Neural crest cell (in vitro differentiated cells): ENCODE data around the gene PRAMEF5. TPM values are rescaled to one million over a fixed set of nuclear protein-coding genes. Genes with fewer than 3 reads are reported as not detected.
"Not testable (repeated sequence)": the region's sequence is repeated elsewhere in the genome, so short reads cannot be mapped to it uniquely, and the experiment has no call there.

ENCODE experiments used
- DNase-seq: peaks from one replicate; pipeline ENCODE4 v3.0.0; 2021; ENCODE audit warnings: low read depth, mixed read lengths, low spot score
- H3K27ac Mint-ChIP-seq: one replicate; pipeline ENCODE4 v1.8.0; 2021; ENCODE audit warnings: mild to moderate bottlenecking, mixed read lengths; ENCODE audit not compliant: unreplicated experiment
- H3K27me3 Mint-ChIP-seq: 2 replicates; pipeline ENCODE4 v1.8.0; 2021; ENCODE audit warnings: low read depth, mild to moderate bottlenecking, mixed read lengths
- H3K36me3 Mint-ChIP-seq: 2 replicates; pipeline ENCODE4 v1.8.0; 2021; ENCODE audit warnings: low read depth, mild to moderate bottlenecking, mixed read lengths
- H3K4me1 Mint-ChIP-seq: 2 replicates; pipeline ENCODE4 v1.8.0; 2021; ENCODE audit warnings: mixed read lengths
- H3K4me3 Mint-ChIP-seq: one replicate; pipeline ENCODE4 v1.8.0; 2021; ENCODE audit warnings: mild to moderate bottlenecking, mixed read lengths
- H3K9me3 Mint-ChIP-seq: 2 replicates; pipeline ENCODE4 v1.8.0; 2021; ENCODE audit warnings: mixed read lengths
- CTCF ChIP-seq: fragments of 200-600 bp; sonication (generic); conservative IDR thresholded peaks from 2 replicates; pipeline ENCODE4 v1.5.0; 2021; ENCODE audit warnings: antibody characterized with exemption, mild to moderate bottlenecking
- long read RNA-seq: library from polyadenylated mRNA; unstranded; transcript quantifications from one replicate; pipeline ENCODE4 v2.0.0, GENCODE V29; 2020
- total RNA-seq: library from RNA; stranded (reverse); gene quantifications from 2 replicates; pipeline ENCODE4 v1.2.1, GENCODE V29; 2021

PRAMEF5 gene
- total RNA-seq, result not detected in 2 replicates
- long read RNA-seq, result 0 reads

- H3K27me3 Mint-ChIP-seq, H3K4me1 Mint-ChIP-seq, H3K27ac Mint-ChIP-seq, DNase-seq, H3K36me3 Mint-ChIP-seq, H3K9me3 Mint-ChIP-seq, H3K4me3 Mint-ChIP-seq: not testable (repeated sequence)
Observed at GRCh38 chr1:13253898-13254297, at the start of gene PRAMEF5. Gene PRAMEF5 (plus strand): TSS chr1:13254198. CDS start chr1:13259269, 5,071 bp downstream.

- not testable (repeated sequence) for H3K36me3 Mint-ChIP-seq, H3K4me3 Mint-ChIP-seq, H3K27ac Mint-ChIP-seq, H3K9me3 Mint-ChIP-seq, H3K4me1 Mint-ChIP-seq, DNase-seq, H3K27me3 Mint-ChIP-seq
Observed at GRCh38 chr1:13208712-13209111, 45.3 kb upstream of the PRAMEF5 start.

GRCh38 chr1:13216619-13217018 lies 37.4 kb upstream of the PRAMEF5 start:
- H3K9me3 Mint-ChIP-seq, DNase-seq, H3K27me3 Mint-ChIP-seq, H3K4me3 Mint-ChIP-seq, H3K4me1 Mint-ChIP-seq, H3K27ac Mint-ChIP-seq, H3K36me3 Mint-ChIP-seq: not testable (repeated sequence)

- H3K4me1 Mint-ChIP-seq, H3K9me3 Mint-ChIP-seq, H3K27me3 Mint-ChIP-seq, H3K27ac Mint-ChIP-seq, DNase-seq, H3K36me3 Mint-ChIP-seq, H3K4me3 Mint-ChIP-seq: not testable (repeated sequence)
Observed at GRCh38 chr1:13219203-13219602, 34.8 kb upstream of the PRAMEF5 start.

- H3K4me3 Mint-ChIP-seq, DNase-seq, H3K27ac Mint-ChIP-seq, H3K4me1 Mint-ChIP-seq, H3K36me3 Mint-ChIP-seq, H3K27me3 Mint-ChIP-seq, H3K9me3 Mint-ChIP-seq: not testable (repeated sequence)
Observed at GRCh38 chr1:13222788-13223187, 31.2 kb upstream of the PRAMEF5 start.

GRCh38 chr1:13224480-13225060 lies 29.4 kb upstream of the PRAMEF5 start:
- no peaks in the 10 kb centered on the region for H3K27me3 Mint-ChIP-seq
- TF ChIP-seq CTCF, result no peak
- no peak overlapping the region for H3K4me3 Mint-ChIP-seq
- H3K4me1 Mint-ChIP-seq, result no peaks in the 10 kb centered on the region
- no peak for DNase-seq
- peaks cover 5% of the 10 kb centered on the region for H3K36me3 Mint-ChIP-seq
- H3K27ac Mint-ChIP-seq, result no peak overlapping the region
- H3K9me3 Mint-ChIP-seq, result peaks cover 10% of the 10 kb centered on the region

- not testable (repeated sequence) for H3K27me3 Mint-ChIP-seq, H3K27ac Mint-ChIP-seq, DNase-seq, H3K4me1 Mint-ChIP-seq, H3K4me3 Mint-ChIP-seq, H3K36me3 Mint-ChIP-seq
- peaks cover 14% of the 10 kb centered on the region for H3K9me3 Mint-ChIP-seq
Observed at GRCh38 chr1:13225675-13226204, 28.3 kb upstream of the PRAMEF5 start, which contains the start of gene PRAMEF18. Gene PRAMEF18 (minus strand): TSS chr1:13226154. CDS start chr1:13226106, 48 bp downstream.

- peaks cover 21% of the 10 kb centered on the region for H3K9me3 Mint-ChIP-seq
- peaks cover 13% of the 10 kb centered on the region for H3K36me3 Mint-ChIP-seq
- H3K27ac Mint-ChIP-seq, H3K4me1 Mint-ChIP-seq, H3K4me3 Mint-ChIP-seq, H3K27me3 Mint-ChIP-seq, DNase-seq: not testable (repeated sequence)
Observed at GRCh38 chr1:13227271-13228055, 26.5 kb upstream of the PRAMEF5 start.

- Mint-ChIP-seq H3K27me3 (no peaks in the 10 kb centered on the region), H3K4me3 (no peak overlapping the region), H3K36me3 (peaks cover 13% of the 10 kb centered on the region), H3K9me3 (peaks cover 21% of the 10 kb centered on the region), H3K27ac (no peak overlapping the region), H3K4me1 (no peaks in the 10 kb centered on the region)
- TF ChIP-seq CTCF, result no peak
- no peak for DNase-seq
Observed at GRCh38 chr1:13228343-13228781, 25.6 kb upstream of the PRAMEF5 start.

GRCh38 chr1:13230096-13230495 lies 23.9 kb upstream of the PRAMEF5 start:
- H3K27me3 Mint-ChIP-seq, H3K4me1 Mint-ChIP-seq, H3K27ac Mint-ChIP-seq, H3K4me3 Mint-ChIP-seq, DNase-seq: not testable (repeated sequence)
- H3K36me3 Mint-ChIP-seq, result peaks cover 14% of the 10 kb centered on the region
- peaks cover 18% of the 10 kb centered on the region for H3K9me3 Mint-ChIP-seq

GRCh38 chr1:13230601-13231000 lies 23.4 kb upstream of the PRAMEF5 start:
- H3K27ac Mint-ChIP-seq, DNase-seq, H3K27me3 Mint-ChIP-seq, H3K4me3 Mint-ChIP-seq, H3K4me1 Mint-ChIP-seq: not testable (repeated sequence)
- Mint-ChIP-seq H3K36me3 (peaks cover 14% of the 10 kb centered on the region), H3K9me3 (peaks cover 18% of the 10 kb centered on the region)
